Fibroblast of upper back skin (primary cell): ENCODE data around the gene PAX8.
"Not testable (repeated sequence)": the region's sequence is repeated elsewhere in the genome, so short reads cannot be mapped to it uniquely, and the experiment has no call there.

Experiments used
- DNase-seq: peaks from one replicate; pipeline ENCODE4 v3.0.0-alpha.2; 2013

The PAX8 gene

DNA sequence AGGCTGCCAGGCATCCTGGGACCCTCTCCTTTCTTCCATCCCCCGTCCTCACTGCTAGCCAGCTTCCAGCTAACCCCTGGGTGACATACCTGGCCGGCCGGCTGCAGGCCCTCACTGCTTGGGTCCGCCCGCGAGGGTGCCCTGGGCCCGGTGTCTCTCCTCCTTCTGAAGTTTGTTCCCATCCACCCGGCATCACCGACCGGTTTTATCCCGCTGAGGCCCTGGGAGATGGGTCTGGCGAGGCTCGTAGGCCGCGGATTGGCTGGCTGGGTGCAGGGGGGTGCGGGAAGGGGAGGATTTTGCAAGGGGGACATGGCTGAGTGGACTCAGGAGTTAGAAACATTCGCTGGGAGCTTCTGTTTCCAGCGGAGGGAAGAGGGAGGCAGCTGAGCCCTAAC is at the start of gene PAX8:
PAX8 (minus strand) TSS at position 180 of the 398 bp plus-strand sequence. CDS start 527 bp downstream, outside the sequence.
- DNase-seq = no peak

GRCh38 chr2:113328043-113328442 is 49.3 kb upstream of the PAX8 start:
- DNase-seq = no peak

- not testable (repeated sequence) for DNase-seq
These were observed 46.5 kb upstream of the PAX8 start for GRCh38 chr2:113325161-113325731.

DNA sequence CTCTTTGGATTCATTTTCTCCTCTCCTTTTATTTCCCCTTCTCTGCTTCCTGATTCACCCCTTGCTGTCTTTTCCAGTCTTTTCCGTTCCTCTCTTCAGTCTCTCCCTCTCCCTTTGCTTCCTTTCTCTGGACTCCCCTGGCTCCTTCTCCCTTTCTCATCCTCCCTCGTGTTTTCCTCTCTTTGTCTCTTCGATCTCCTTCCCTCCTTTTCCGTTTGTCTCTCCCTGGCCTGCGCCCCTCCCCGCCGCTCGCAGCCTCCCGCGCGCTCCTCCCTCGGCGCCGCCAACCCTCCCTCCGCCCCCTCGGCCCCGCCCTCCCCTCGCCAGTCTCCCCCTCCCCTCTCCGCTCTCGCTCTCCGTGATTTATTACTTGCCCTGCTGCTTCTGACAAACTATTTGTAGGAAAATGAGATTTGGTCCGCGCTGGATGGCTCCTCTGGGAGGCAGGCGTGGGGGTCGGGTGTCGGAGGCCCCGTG is 46.0 kb upstream of the PAX8 start:
- peak; percentile 82 for DNase-seq

- not testable (repeated sequence) for DNase-seq
These were observed 44.4 kb upstream of the PAX8 start for GRCh38 chr2:113323129-113323528.

- DNase-seq = not testable (repeated sequence)
These were observed 41.4 kb upstream of the PAX8 start for GRCh38 chr2:113320106-113320505.

GRCh38 chr2:113318941-113319340 is 40.2 kb upstream of the PAX8 start:
- not testable (repeated sequence) for DNase-seq

GRCh38 chr2:113316085-113316484 is 37.4 kb upstream of the PAX8 start:
- DNase-seq = no peak

DNA sequence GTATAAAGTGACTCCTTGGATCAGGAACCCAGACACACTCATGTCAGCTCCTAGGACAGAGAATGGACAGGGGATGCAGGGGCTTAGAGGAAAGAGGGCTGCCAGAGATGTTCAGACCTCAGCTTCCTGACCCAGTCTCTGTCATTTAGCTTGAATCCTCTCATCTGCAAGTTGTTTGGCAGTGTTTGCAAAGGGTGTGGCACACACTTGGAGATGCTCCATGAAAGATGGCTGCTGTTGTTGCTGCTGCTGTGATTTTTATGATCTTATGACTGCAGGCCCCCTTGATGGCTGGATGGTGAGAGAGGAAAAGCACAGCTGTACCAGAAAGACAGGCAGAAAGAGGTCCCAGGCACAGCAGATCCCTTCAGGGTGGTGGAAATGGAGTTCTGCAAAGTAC is 35.9 kb upstream of the PAX8 start:
- DNase-seq = not testable (repeated sequence)

GRCh38 chr2:113314176-113314575 is 35.5 kb upstream of the PAX8 start:
- not testable (repeated sequence) for DNase-seq

GRCh38 chr2:113311781-113312180 is 33.1 kb upstream of the PAX8 start:
- peak; percentile 31 for DNase-seq

DNA sequence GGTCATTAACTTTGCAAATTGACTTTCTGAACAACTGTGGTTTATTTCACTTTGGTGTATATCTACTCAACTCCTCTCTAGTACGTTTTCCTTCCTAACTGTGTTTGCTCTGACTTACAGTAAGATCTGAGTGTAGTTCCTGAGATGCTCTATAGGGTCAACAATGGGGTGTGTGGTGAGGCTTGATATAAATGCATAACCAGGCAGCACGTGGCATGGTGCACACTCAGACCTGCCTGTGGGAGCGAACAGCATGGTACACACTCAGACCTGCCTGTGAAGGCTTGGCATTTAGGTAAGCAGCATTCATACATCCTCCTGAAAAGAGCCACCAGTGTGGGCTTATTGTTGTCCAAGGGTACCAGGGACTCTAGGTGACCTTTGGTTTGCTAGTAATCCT is 32.5 kb upstream of the PAX8 start:
- not testable (repeated sequence) for DNase-seq

DNA sequence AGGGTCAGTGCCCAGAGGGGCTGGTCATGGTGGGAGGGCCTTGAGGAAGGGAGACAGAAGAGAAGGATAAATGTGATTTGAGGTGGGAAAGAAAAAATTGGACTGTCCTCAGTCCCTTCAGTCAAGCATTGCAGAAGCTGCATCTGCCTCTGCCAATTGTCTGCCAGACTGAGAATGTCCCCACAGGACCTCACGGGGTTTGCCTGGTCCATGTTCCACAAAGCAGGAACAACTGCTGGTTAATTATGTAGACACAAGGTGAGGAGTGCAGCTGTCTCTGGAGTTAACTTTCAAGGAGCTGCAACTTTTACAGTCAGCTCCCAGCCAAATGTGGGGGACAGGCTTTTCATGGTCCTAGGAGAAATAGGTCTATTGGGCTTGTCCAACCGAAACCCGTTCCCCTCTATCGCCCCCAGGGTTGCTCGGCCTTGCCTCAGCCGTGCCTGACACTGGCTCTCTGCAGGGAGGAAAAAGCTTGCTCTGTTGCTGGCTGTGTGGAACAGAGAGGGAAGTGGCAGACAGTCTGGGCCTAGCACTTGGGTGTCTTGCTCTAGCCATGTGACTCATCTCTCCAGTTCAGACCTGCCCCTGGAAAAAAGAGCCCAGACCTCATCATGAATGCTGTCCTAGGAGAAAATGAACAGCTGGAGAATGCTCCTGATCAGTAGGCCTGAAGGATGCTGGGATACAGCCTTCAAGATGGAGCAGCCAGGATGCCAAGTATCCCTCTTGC is 31.1 kb upstream of the PAX8 start:
- peak; percentile 44 for DNase-seq

DNA sequence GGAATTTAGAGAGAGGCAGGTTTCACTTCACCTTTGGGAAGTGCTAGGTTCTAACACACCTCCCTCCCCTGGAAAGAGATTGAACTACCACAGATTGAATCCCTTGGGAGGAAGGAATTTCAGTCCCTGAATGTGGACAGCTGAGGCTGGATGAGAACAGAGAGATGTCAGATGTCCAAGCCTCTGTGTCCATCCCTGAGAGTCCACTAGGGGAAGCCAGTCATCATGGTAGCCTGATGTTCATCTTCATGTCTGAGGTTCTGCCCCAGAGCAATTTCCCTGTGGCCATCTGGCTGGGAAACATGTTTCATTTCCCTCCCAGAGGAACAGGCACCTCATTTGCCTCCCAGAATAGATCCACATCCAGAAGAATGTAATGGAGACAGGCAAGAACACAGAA is 30.1 kb upstream of the PAX8 start:
- not testable (repeated sequence) for DNase-seq

GRCh38 chr2:113306207-113306606 is 27.5 kb upstream of the PAX8 start:
- DNase-seq = not testable (repeated sequence)

DNA sequence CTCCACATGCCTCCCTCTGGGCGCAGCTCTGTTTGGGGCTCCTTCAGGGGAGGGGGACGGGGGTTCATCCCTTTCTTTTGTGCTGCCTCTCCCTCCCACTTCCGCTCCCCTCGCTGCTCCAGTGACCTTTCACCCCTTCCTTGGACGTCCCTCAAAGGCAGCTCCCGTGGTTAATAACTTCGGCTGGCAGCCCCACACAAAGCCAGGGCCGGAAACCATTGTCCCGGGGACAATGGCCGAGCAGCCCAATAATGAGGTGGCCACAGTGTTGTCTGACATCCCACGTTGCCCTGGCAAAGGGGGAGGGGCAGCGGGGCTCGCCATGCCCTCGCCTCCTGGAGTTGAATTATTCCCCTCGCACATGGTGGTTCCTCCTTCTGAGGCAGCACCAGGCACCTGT is 27.0 kb upstream of the PAX8 start:
- DNase-seq = not testable (repeated sequence)

- no peak for DNase-seq
These were observed 26.4 kb upstream of the PAX8 start for GRCh38 chr2:113305146-113305545.

DNA sequence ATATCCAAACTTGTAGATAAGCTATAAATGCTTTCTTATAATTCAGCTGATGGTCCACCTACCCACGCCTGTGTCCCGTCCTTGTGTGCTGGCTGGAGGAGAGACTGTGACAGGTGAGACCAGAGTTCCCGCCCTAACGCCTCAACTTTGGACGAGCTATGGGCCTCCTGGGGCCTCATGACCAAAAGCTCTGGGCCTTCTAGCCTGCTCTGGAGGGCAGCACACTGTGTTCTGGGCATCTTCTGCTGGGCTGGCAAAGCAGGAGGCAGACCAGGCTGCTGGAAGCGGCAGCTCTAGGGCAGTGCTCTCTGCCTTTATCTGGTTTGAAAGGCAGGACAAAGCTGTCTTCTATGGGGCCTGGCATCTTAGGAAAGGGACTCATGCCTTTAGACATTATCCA is 26.0 kb upstream of the PAX8 start:
- no peak for DNase-seq

GRCh38 chr2:113302216-113302980 is 23.7 kb upstream of the PAX8 start:
- not testable (repeated sequence) for DNase-seq

DNA sequence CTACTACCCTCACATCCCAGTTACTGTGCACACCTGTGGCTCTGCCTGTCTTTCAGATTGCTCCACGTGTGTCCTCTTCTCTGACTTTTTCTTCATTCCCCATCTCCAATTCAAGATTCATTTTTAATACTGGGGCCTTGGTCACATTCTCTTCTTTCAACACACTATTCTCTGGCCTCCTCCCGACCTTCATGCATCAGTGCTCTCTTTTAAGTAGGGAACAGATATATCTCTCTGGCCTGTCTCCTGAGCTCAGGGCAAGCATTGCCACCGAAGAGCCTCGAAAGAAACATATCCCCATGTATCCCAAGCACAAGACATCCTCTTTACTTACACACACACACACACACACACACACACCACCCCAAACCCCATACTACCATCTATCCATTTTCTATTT is 21.6 kb upstream of the PAX8 start:
- no peak for DNase-seq

- DNase-seq = no peak
These were observed 19.5 kb upstream of the PAX8 start for GRCh38 chr2:113298176-113298575.

DNA sequence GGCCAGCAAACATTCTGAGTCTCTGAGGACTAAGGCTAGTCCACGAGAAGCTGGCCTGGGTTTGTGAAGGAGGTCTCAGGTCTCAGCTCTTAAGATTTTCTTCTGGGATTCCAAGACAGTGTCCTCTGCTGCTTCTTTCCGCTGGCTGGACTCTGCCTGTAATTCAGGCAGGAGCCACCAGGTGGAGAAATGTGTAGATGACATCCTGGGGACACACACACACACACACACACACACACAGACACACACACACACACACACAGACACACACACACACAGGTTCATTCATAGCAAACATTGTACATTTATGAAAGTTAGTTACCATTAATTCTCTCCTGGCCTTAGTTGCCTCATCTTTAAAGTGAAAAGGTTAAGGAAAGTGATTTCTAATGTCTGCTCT is 18.9 kb upstream of the PAX8 start:
- DNase-seq = peak; percentile 12

DNA sequence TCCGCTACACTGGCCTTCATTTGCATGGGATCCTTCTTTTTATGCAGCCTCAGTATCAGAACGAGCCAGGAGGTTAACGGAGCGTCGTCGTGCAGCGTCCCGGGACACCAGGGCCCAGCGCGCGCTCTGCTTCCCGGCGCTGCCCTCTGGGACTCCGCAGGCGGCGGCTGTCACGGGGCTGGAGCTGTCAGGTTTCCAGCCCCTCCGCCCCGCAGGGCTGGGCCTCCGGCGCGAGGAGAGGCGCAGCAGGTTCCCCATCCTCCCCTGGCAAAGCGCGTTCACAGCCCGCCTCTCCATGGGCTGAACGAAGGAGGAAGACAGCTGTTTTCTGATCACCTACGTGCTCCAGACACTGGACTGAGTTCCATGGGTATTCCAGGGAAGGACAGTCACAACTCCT is 12.5 kb upstream of the PAX8 start:
- no peak for DNase-seq

GRCh38 chr2:113288674-113289149 is 10.0 kb upstream of the PAX8 start:
- DNase-seq = not testable (repeated sequence)
